IPS-20b (cell line): ENCODE results near the gene PIGL.

Experiments used
- H3K27ac ChIP-seq: one replicate; pipeline ENCODE4 v1.5.1; 2013; ENCODE audit warnings: low read length
- H3K27me3 ChIP-seq: 2 replicates; pipeline ENCODE4 v1.6.1; 2013; ENCODE audit warnings: mild to moderate bottlenecking, low read length, inconsistent platforms; ENCODE audit not compliant: insufficient read depth
- H3K36me3 ChIP-seq: 2 replicates; pipeline ENCODE4 v1.6.1; 2013; ENCODE audit warnings: low read depth, mild to moderate bottlenecking, inconsistent platforms, low read length, moderate library complexity; ENCODE audit not compliant: insufficient read depth
- H3K4me1 ChIP-seq: 2 replicates; pipeline ENCODE4 v1.6.1; 2013; ENCODE audit warnings: mild to moderate bottlenecking, control low read depth, inconsistent platforms, low read length, moderate library complexity; ENCODE audit not compliant: insufficient read depth
- H3K4me3 ChIP-seq: 2 replicates; pipeline ENCODE4 v1.5.1; 2013; ENCODE audit warnings: mild to moderate bottlenecking, low read length, inconsistent platforms
- H3K9ac ChIP-seq: 2 replicates; pipeline ENCODE4 v1.6.1; 2013; ENCODE audit warnings: low read depth, mild to moderate bottlenecking, inconsistent platforms, low read length, moderate library complexity
- H3K9me3 ChIP-seq: 2 replicates; pipeline ENCODE4 v1.6.1; 2013; ENCODE audit warnings: mild to moderate bottlenecking, low read depth, low read length, inconsistent platforms; ENCODE audit not compliant: insufficient read depth

PIGL gene

GRCh38 chr17:16255481-16255921, 38.5 kb downstream of the PIGL start:
- H3K27me3 ChIP-seq = no peaks in the 10 kb centered on the region
- no peaks in the 10 kb centered on the region for H3K36me3 ChIP-seq
- no peaks in the 10 kb centered on the region for H3K9me3 ChIP-seq
- H3K4me3 ChIP-seq = 0 out of 2 replicates have a peak overlapping the region, but pooled peaks have one; percentile 2
- no peak overlapping the region for H3K27ac ChIP-seq
- H3K4me1 ChIP-seq = peaks cover 13% of the 10 kb centered on the region
- H3K9ac ChIP-seq = peak overlapping the region; percentile 60; the same call in 1 of the 2 replicates

- Histone ChIP-seq H3K36me3 (no peaks in the 10 kb centered on the region), H3K27ac (no peak overlapping the region), H3K27me3 (no peaks in the 10 kb centered on the region), H3K4me3 (no peak overlapping the region), H3K4me1 (peaks cover 13% of the 10 kb centered on the region), H3K9me3 (no peaks in the 10 kb centered on the region), H3K9ac (no peak overlapping the region)
Measured at GRCh38 chr17:16258901-16259300, 41.9 kb downstream of the PIGL start.

GRCh38 chr17:16259926-16260325, 42.9 kb downstream of the PIGL start:
- no peaks in the 10 kb centered on the region for H3K9me3 ChIP-seq
- no peaks in the 10 kb centered on the region for H3K27me3 ChIP-seq
- H3K9ac ChIP-seq = no peak overlapping the region
- no peak overlapping the region for H3K27ac ChIP-seq
- peaks cover 11% of the 10 kb centered on the region for H3K4me1 ChIP-seq
- no peak overlapping the region for H3K4me3 ChIP-seq
- H3K36me3 ChIP-seq = no peaks in the 10 kb centered on the region

- Histone ChIP-seq H3K27me3 (no peaks in the 10 kb centered on the region), H3K4me3 (no peak overlapping the region), H3K9me3 (no peaks in the 10 kb centered on the region), H3K4me1 (no peaks in the 10 kb centered on the region; the same call in 1 of the 2 replicates), H3K27ac (no peak overlapping the region), H3K9ac (no peak overlapping the region), H3K36me3 (no peaks in the 10 kb centered on the region)
Measured at GRCh38 chr17:16261049-16261448, 44.0 kb downstream of the PIGL start.

- Histone ChIP-seq H3K9ac (no peak overlapping the region), H3K27me3 (no peaks in the 10 kb centered on the region), H3K9me3 (no peaks in the 10 kb centered on the region), H3K36me3 (no peaks in the 10 kb centered on the region), H3K4me1 (no peaks in the 10 kb centered on the region), H3K27ac (no peak overlapping the region), H3K4me3 (no peak overlapping the region)
Measured at GRCh38 chr17:16262201-16262600, 45.2 kb downstream of the PIGL start.

DNA sequence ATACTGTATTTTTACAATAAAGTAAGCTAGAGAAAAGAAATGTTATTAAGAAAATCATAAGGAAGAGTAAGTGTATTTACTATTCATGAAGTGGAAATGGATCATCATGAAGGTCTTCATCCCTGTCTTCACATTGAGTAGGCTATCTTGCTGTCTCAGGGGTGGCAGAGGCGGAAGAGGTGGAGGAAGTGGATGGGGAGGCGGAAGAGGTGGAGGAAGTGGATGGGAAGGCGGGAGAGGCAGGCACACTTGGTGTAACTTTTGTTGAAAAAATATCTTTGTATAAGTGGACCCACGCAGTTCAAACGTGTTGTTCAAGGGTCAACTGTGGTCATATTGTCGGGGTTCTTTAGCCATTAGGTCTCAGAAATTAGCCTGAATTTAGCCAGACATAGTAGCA, 50.2 kb downstream of the PIGL start:
- no peaks in the 10 kb centered on the region for H3K4me1 ChIP-seq
- H3K9me3 ChIP-seq = no peaks in the 10 kb centered on the region
- H3K9ac ChIP-seq = no peak overlapping the region
- H3K27ac ChIP-seq = no peak overlapping the region
- H3K27me3 ChIP-seq = no peaks in the 10 kb centered on the region
- H3K36me3 ChIP-seq = no peaks in the 10 kb centered on the region
- H3K4me3 ChIP-seq = no peak overlapping the region

GRCh38 chr17:16269658-16270057, 52.6 kb downstream of the PIGL start:
- H3K27me3 ChIP-seq = no peaks in the 10 kb centered on the region
- no peak overlapping the region for H3K9ac ChIP-seq
- H3K36me3 ChIP-seq = no peaks in the 10 kb centered on the region
- no peaks in the 10 kb centered on the region for H3K4me1 ChIP-seq
- no peaks in the 10 kb centered on the region for H3K9me3 ChIP-seq
- no peak overlapping the region for H3K27ac ChIP-seq
- no peak overlapping the region for H3K4me3 ChIP-seq

DNA sequence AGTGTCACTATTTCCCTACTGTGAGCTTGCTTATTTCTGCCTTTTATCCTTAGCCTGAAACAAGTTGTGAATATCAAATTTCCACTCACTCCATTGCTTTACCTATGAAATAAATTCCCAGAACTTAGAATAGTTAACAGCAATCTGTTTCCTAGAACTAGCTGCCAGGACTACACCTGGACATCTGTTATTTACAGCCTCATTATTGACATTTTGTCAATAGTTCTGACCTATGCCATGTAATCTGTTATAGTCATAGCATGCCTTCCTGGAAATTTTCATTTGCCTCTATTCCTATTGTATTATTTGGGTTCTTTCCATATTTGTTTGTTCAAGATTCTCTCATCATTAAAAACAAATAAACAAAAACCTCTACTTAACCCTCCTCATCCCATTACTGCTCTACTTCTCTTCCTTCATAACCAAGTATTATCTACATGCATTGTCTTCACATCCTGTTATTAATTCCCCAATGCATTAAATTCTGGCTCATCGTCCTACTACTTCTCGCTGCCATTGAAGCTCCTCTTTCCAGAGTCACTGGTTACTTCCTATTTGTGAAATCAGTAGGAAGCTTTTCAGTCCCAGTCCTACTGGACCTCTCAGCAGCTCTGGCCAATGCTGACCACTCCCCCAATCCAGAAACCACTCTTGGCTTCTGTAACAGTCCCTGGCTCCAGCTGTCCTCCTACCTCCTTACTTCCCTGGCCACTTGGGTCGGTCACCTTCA, 55.3 kb downstream of the PIGL start:
- Histone ChIP-seq H3K36me3 (no peaks in the 10 kb centered on the region), H3K27ac (no peak overlapping the region), H3K4me3 (no peak overlapping the region), H3K27me3 (no peaks in the 10 kb centered on the region), H3K9me3 (peaks cover 6% of the 10 kb centered on the region; the same call in 1 of the 2 replicates), H3K9ac (no peak overlapping the region), H3K4me1 (no peaks in the 10 kb centered on the region)

DNA sequence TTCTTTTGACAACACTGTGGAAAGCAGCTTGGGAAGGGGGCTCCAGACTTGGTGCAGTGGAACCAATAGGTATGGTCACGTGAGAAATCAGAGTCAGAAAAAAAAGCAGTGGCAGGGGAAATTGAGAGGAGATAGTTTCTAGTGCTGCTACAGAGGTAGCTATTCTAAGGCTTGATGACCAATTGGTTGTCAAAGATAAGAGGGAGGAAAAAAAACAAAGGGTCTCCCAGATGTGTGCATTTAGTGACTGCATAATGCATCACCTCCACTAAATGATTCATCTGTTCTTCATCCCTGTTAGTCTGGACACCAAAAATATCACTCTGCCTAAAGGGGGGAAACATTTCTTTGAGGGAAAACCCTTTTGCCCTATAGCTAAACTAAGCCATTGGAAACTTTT, 56.5 kb downstream of the PIGL start:
- peaks cover under 1% of the 10 kb centered on the region; the same call in 1 of the 2 replicates for H3K36me3 ChIP-seq
- H3K27ac ChIP-seq = no peak overlapping the region
- H3K27me3 ChIP-seq = no peaks in the 10 kb centered on the region
- H3K9ac ChIP-seq = no peak overlapping the region
- no peaks in the 10 kb centered on the region for H3K4me1 ChIP-seq
- H3K4me3 ChIP-seq = no peak overlapping the region
- peaks cover 16% of the 10 kb centered on the region for H3K9me3 ChIP-seq

- no peaks in the 10 kb centered on the region for H3K4me1 ChIP-seq
- no peaks in the 10 kb centered on the region for H3K27me3 ChIP-seq
- H3K27ac ChIP-seq = no peak overlapping the region
Measured at GRCh38 chr17:16273929-16274339, 56.9 kb downstream of the PIGL start.

DNA sequence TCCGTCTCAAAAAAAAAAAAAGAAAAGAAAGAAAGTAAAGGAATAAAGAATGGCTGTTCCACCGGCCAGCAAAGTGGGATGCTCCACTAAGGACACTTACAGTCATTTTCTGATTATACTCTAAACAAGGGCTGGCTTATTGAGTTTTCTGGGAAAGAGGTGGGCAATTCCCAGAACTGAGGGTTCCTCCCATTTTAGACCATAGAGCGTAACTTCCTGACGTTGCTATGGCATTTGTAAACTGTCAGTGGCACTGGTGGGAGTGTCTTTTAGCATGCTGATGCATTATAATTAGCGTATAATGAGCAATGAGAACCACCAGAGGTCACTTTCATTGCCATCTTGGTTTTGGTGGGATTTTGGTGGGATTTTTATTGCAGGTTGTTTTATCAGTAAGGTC, 58.0 kb downstream of the PIGL start:
- H3K36me3 ChIP-seq = peaks cover 8% of the 10 kb centered on the region; the same call in 1 of the 2 replicates
- H3K9me3 ChIP-seq = peaks cover 23% of the 10 kb centered on the region
- H3K4me1 ChIP-seq = no peaks in the 10 kb centered on the region
- no peaks in the 10 kb centered on the region for H3K27me3 ChIP-seq
- H3K4me3 ChIP-seq = no peak overlapping the region
- H3K9ac ChIP-seq = no peak overlapping the region
- no peak overlapping the region for H3K27ac ChIP-seq

More at GRCh38 chr17:16273929-16274339, 56.9 kb downstream of the PIGL start:
- H3K36me3 ChIP-seq = peaks cover 5% of the 10 kb centered on the region; the same call in 1 of the 2 replicates
- H3K9ac ChIP-seq = no peak overlapping the region
- H3K9me3 ChIP-seq = peaks cover 19% of the 10 kb centered on the region
- H3K4me3 ChIP-seq = no peak overlapping the region

DNA sequence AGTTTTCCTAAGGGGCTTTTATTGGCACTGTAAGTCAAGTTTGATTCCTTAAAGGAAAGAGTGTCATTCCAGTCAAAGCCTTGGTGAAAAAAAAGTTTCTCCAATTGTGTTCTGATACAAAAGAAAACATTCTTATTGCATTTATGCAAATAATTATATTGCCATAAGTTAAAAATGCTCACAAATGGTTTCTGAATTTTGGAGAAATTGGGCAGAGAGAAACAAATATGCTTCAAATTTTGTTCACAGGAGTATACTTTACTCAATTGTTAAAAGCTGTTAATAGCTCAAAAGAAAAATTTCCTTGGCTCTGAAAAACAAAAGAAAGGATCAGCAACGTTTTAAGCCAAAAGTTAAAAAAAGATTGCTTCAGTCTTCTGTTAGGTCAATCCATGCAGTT, 60.2 kb downstream of the PIGL start:
- Histone ChIP-seq H3K9me3 (peaks cover 23% of the 10 kb centered on the region), H3K27me3 (no peaks in the 10 kb centered on the region), H3K27ac (no peak overlapping the region), H3K36me3 (peaks cover 8% of the 10 kb centered on the region; the same call in 1 of the 2 replicates), H3K4me3 (no peak overlapping the region), H3K9ac (no peak overlapping the region), H3K4me1 (no peaks in the 10 kb centered on the region)
